HG03139 (cell line): ENCODE measurements around the gene NDUFB5.
A peak's percentile ranks its signal among the peaks of the same experiment; 100 is the strongest.
"Not testable (repeated sequence)": the region's sequence is repeated elsewhere in the genome, so short reads cannot be mapped to it uniquely, and the experiment has no call there.

ENCODE experiments used
- ATAC-seq: cut with Tn5 transposase; IDR thresholded peaks from one replicate; pipeline ENCODE4 v1.9.1; 2021; ENCODE audit not compliant: unreplicated experiment

The NDUFB5 gene

GRCh38 chr3:179630753-179631451, 26.3 kb downstream of the NDUFB5 start:
- no peak for ATAC-seq

GRCh38 chr3:179640469-179640868, 35.9 kb downstream of the NDUFB5 start:
- ATAC-seq: no peak

DNA sequence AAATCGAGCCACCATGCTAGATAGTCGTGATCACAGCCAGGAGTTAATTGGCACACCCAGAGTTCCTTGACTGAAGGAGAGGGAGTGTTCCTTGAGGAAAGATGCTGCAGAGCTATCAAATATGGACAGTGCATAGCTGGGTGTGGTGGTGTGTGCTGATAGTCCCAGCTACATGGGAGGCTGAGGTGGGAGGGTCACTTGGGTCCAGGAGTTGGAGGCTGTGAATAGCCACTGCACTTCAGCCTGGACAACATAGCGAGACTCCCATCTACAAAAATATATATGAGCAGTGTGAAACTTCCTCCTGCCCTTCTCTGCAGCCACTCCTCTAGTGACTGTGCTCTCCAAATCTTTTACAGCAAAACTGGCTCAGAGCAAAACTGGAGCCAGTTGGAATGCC, 38.3 kb downstream of the NDUFB5 start:
- ATAC-seq: no peak

DNA sequence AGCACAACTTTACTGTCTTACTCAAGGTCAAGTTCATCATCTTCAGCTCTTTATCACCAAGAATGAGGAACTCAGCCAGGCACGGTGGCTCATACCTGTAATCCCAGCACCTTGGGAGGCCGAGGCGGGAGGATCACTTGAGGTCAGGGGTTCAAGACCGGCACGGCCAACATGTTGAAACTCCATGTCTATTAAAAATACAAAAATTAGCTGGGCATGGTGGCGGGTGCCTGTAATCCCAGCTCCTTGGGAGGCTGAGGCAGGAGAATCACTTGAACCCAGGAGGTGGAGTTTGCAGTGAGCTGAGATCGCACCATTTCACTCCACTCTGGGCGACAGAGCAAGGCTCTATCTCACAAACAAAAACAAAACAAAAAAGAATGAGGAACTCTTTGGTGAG, 39.2 kb downstream of the NDUFB5 start:
- ATAC-seq: not testable (repeated sequence)

DNA sequence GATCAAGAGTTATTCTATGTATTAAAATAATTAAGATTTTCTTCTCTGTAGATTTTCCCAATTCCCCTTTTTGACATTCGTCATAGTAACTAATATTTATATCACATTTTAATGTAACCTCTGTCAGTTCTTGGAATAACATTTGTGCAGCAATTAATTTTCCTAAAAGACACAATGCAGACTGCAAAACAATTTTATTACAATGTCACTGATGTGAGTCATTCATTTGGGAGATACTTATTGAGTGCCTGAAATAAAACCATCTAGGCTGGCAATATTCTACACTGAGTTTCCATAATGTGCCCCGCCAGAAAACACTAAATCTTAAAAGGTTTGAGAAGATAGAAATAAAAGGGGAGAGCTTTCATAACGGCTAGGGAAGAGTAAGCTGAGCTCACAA, 41.6 kb downstream of the NDUFB5 start:
- no peak for ATAC-seq

DNA sequence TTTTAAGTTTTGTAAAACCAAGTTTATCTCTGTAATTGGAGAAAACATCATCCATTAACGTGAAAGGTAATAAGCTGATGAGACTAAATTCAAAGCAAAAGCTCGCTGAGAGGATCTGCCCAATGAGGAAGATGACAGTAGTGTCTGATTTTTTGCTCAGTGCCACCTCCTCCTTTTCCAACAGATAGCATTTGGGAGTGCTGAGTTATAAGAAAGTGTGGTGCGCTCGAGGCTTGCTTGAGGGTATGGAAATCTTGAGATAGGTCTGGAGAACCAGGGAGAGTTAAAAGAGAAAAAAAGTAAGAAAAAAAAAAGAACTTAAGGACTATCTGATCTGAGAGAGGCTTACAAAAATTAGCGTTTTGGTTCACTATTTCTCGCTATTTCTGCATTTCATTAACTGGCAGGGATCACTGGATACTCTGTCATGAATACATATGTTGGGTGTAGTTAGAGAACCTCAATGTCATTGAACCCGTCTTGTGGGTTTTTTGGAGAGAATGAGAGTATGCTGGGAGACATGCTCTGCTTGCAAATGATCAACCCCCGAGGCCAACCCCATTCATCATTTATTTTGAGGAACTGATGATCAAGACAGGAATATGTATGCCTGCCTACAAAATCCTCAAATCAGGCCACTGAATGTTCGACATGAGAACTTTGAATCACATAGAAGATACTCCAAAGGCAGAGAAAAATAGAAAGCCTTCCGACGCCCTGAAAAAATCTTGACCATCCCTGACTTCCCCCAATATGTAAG, 47.3 kb downstream of the NDUFB5 start:
- ATAC-seq: no peak

GRCh38 chr3:179652447-179653095, 48.0 kb downstream of the NDUFB5 start, which contains the start of gene USP13:
Gene USP13 (plus strand): TSS chr3:179653040. CDS start chr3:179653226, 186 bp downstream.
- peak; percentile 67 for ATAC-seq

GRCh38 chr3:179653096-179653797, 48.7 kb downstream of the NDUFB5 start:
- peak; percentile 52 for ATAC-seq

GRCh38 chr3:179655236-179655635, 50.6 kb downstream of the NDUFB5 start:
- ATAC-seq: no peak

DNA sequence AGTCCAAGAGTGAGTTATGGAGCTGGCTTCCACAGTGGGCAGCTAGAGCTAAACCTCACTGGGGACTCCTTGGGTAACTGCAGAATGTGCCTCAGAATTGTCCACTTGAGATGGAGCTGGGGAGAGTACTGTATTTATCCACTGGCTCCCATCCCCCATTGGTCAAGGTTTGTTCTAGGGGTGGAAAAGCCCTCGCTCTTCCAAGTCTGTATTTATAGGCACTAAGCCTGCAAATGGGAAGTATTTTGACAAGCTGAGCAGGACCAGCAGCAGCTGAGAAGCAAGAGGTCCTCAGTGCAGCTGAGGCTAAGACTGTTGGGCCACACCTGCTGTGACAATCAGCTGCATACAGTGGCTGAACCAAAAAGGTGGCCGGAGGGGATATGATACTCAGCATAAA, 54.0 kb downstream of the NDUFB5 start:
- ATAC-seq: no peak

DNA sequence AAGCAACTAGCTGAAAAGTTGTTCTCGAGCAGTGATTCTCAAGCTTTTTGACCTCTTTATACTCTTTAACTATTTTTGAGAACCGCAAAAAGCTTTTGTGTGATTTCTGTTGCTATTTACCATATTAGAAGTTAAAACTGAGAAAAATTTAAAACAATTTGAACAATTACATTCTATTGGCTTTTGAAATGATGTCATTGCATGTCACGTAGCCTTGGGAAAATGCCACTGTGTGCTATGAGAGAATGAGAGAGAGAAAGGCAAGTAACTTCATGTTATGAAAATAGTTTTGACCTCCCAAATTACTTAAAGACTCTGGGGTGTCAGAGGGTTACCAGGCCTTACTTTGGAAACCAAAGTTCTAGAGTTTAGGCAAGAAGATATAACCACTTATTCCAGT, 56.3 kb downstream of the NDUFB5 start:
- ATAC-seq: no peak

GRCh38 chr3:179661777-179662176, 57.2 kb downstream of the NDUFB5 start:
- no peak for ATAC-seq

- ATAC-seq: no peak
Measured at GRCh38 chr3:179663093-179663492, 58.5 kb downstream of the NDUFB5 start.

- ATAC-seq: no peak
Measured at GRCh38 chr3:179666030-179666429, 61.4 kb downstream of the NDUFB5 start.

DNA sequence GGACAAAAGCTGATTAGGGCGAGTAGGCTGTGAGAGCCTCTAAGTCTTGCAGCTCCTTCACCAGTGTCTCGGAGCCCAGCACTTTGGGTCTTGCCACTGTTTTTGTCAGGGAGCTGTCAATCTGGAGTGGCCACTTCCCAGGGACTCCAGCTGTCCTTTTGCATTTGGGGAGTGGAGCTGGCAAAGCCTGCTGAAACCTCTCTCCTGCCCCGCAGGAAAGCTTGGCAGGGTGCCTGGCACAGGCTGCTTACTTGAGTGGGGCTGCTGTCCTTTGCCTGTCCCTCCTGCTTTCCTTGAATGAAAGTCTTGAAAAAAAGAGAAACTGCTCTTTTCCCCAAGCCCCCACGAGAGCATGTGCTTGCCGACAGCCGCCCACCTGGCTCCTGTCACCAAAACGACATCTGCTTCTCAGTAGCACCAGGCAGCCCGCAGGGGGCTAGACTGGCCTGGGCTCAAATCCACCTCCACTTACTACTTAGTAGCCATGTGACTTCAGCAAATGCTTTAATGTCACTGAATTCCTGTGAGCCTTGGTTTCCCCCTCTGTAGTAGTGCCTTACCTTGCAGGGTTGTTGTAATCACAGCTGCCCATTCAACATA, 61.9 kb downstream of the NDUFB5 start:
- no peak for ATAC-seq

- no peak for ATAC-seq
Measured at GRCh38 chr3:179668429-179668828, 63.8 kb downstream of the NDUFB5 start.

DNA sequence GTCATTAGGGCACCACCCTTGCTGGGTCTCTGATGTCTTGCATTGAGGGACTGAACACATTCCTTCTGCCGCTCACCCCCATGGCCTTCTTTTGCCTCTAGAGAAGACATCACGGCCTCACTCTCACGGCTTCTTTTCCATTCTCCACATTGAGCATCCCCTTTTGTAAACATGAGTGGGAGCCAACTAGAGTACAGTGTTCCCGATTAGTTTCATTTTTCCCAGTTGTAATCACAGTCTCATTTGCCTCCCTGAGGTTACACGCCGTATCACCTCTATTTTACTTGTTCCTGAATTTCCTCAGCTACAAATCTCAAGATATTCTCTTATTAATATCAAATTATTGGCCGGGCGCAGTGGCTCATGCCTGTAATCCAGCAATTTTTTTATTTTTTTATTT, 65.7 kb downstream of the NDUFB5 start:
- ATAC-seq: no peak

GRCh38 chr3:179671309-179671708, 66.7 kb downstream of the NDUFB5 start:
- ATAC-seq: no peak

- ATAC-seq: no peak
Measured at GRCh38 chr3:179671747-179672242, 67.2 kb downstream of the NDUFB5 start.

- ATAC-seq: no peak
Measured at GRCh38 chr3:179672918-179673317, 68.3 kb downstream of the NDUFB5 start.

DNA sequence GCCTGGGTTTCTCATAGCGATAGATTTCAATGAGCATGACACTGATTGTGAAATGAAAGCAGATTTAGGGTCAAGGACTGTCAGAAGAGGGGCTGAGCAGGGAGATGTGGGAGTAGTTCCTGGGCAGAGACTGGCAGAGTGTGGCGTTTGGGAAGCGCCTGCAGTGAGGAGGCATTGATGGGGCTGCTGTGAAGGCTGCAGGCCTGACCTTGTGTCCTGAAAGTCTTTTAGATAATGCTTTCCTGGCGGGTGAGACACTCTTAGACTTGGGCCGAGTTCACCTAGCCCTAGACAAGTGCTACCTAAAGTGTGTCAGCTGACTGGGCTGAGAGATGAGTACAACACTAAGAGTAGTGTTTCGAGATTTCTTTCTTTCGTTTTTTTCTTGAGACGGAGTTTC, 68.9 kb downstream of the NDUFB5 start:
- ATAC-seq: no peak
